ENCODE measurements around the gene NADK.

The NADK gene

DNA sequence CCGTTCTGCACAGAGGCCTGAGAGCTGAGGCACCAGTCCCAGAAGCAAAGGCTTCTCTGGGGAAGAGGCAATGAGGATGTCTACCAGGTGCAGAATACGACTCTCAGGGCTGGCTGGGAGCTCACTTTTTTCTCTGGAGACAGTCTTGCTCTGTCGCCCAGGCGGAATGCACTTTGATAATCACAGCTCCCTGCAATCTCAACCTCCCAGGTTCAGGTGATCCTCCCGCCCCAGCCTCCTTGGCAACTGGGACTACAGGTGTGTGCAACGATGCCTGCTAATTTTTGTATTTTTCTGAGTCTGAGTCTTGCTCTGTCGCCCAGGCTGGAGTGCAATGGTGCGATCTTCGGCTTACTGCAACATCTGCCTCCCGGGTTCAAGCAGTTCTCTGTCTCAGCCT is 17.6 kb downstream of the NADK start:
- no peak for DNase-seq (ENCODE audit: extremely low spot score)
- CTCF ChIA-PET: no interaction called here
- POLR2A ChIA-PET: no interaction called here
- TF ChIP-seq, protein P1, sequence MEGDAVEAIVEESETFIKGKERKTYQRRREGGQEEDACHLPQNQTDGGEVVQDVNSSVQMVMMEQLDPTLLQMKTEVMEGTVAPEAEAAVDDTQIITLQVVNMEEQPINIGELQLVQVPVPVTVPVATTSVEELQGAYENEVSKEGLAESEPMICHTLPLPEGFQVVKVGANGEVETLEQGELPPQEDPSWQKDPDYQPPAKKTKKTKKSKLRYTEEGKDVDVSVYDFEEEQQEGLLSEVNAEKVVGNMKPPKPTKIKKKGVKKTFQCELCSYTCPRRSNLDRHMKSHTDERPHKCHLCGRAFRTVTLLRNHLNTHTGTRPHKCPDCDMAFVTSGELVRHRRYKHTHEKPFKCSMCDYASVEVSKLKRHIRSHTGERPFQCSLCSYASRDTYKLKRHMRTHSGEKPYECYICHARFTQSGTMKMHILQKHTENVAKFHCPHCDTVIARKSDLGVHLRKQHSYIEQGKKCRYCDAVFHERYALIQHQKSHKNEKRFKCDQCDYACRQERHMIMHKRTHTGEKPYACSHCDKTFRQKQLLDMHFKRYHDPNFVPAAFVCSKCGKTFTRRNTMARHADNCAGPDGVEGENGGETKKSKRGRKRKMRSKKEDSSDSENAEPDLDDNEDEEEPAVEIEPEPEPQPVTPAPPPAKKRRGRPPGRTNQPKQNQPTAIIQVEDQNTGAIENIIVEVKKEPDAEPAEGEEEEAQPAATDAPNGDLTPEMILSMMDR (IDR thresholded peaks at IDR 0.05; ENCODE audit: control extremely low read depth, extremely low read depth, low read depth, missing control alignments): no peak

DNA sequence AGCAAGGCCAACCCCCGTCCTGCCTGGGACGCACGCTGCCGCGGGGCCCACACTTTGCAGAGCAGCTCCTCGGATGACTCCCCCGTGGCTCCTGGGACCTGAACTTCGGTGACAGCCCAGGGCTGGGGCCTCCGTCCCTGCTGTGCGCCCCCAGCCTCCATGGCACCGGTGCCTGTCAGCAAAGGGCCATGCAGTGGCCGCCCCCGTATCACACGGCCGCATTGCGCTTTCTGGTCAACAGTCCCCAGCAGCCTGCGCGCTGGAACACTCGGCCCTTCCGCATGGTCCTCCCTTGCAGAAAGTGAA is 18.0 kb downstream of the NADK start:
- ChIA-PET CTCF (no interaction called here), POLR2A (no interaction called here)
- DNase-seq (ENCODE audit: extremely low spot score): no peak
- TF ChIP-seq, protein P1 (IDR thresholded peaks at IDR 0.05; ENCODE audit: control extremely low read depth, extremely low read depth, low read depth, missing control alignments): no peak

- TF ChIP-seq, protein P1 (IDR thresholded peaks at IDR 0.05; ENCODE audit: control extremely low read depth, extremely low read depth, low read depth, missing control alignments): no peak
- CTCF ChIA-PET: no interaction called here
- DNase-seq (ENCODE audit: extremely low spot score): no peak
Measured at GRCh38 chr1:1759456-1760344, 18.6 kb downstream of the NADK start.

GRCh38 chr1:1758692-1759455 is 19.4 kb downstream of the NADK start:
- ChIA-PET POLR2A (no interaction called here), CTCF (interaction anchor here (1.0 kb wide), 1 partner anchor 147 kb away, joined by 4 read pairs; no protein-coding TSS in a partner anchor)

More at GRCh38 chr1:1759456-1760344, 18.6 kb downstream of the NADK start:
- POLR2A ChIA-PET: no interaction called here

GRCh38 chr1:1758059-1758621 is 20.1 kb downstream of the NADK start:
- TF ChIP-seq, protein P1 (IDR thresholded peaks at IDR 0.05; ENCODE audit: control extremely low read depth, extremely low read depth, low read depth, missing control alignments): no peak
- ChIA-PET CTCF (interaction anchor here (1.0 kb wide), 1 partner anchor 148 kb away, joined by 4 read pairs; no protein-coding TSS in a partner anchor), POLR2A (no interaction called here)
- no peak for DNase-seq (ENCODE audit: extremely low spot score)

More at GRCh38 chr1:1758692-1759455, 19.4 kb downstream of the NADK start:
- TF ChIP-seq, protein P1 (IDR thresholded peaks at IDR 0.05; ENCODE audit: control extremely low read depth, extremely low read depth, low read depth, missing control alignments): no peak
- no peak for DNase-seq (ENCODE audit: extremely low spot score)

DNA sequence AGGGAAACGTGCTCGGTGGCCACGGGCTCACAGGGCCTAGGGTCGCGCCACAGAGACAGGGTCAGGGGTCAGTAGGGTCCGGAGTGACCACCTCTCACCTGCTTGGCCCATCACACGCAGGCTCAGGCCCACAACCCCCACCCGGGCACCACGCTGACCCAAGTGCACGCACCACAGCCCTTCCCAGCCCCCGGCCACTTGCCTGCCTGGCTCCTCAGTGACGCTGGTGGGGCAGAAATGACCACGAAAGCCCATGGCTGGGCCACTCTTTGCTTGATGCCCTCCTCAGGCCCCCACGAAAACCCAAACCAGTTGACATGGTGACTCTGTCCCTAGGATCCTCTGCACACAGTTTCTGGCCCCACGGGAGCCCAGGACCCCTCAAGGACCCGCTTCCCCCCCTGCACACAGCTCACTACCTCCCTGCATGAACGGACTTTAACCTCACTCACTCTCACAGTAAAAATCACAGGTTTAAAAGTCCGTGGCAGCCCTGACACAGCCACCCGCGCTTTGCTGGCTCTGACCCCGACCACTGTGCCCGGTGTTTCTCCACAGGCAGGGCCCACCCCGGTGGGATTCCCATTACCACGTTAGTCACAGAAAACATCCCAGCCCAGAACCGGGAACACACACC is 20.7 kb downstream of the NADK start:
- ChIA-PET POLR2A (no interaction called here), CTCF (no interaction called here)
- no peak for DNase-seq (ENCODE audit: extremely low spot score)
- TF ChIP-seq, protein P1 (IDR thresholded peaks at IDR 0.05; ENCODE audit: control extremely low read depth, extremely low read depth, low read depth, missing control alignments): no peak

All from GM10248 (cell line).